ENCODE results near the gene POLR1A.

POLR1A gene

DNA sequence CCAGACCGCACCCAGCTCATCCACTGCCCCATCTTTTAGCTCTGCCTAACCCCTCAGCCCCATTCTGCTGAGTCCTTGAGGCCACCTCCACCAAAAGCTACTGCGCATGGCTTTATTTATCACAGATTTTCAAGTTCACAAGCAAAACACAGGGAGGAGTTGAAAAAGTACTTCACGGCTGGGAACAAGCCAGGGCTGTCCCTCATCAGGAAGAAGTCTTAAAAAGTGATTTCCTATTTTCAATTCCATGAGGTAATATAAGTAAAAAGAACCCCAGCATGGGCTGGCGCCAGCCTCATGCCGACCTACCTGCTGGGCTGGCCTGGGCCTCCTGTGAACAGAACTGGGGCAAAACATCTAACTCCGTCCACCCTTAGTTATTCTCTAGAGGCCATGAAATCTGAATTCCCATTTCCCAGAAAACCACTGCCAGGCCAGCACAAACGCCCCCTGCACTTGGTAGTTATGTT lies 69.0 kb downstream of the POLR1A start:
- DNase-seq (ENCODE audit: low spot score) (no peak), ATAC-seq (ENCODE audit: low read depth) (no peak; the same call in 2 of the 3 replicates)
- peaks cover 6% of the 10 kb centered on the region for H3K4me1 ChIP-seq (ENCODE audit: insufficient read depth, poor library complexity, severe bottlenecking)
- H3K27ac ChIP-seq (ENCODE audit: poor library complexity, severe bottlenecking) = no peak overlapping the region
- no peaks in the 10 kb centered on the region for H3K9me3 ChIP-seq (ENCODE audit: severe bottlenecking)
- no peak overlapping the region for H3K4me3 ChIP-seq (ENCODE audit: severe bottlenecking)
- TF ChIP-seq, protein P1, sequence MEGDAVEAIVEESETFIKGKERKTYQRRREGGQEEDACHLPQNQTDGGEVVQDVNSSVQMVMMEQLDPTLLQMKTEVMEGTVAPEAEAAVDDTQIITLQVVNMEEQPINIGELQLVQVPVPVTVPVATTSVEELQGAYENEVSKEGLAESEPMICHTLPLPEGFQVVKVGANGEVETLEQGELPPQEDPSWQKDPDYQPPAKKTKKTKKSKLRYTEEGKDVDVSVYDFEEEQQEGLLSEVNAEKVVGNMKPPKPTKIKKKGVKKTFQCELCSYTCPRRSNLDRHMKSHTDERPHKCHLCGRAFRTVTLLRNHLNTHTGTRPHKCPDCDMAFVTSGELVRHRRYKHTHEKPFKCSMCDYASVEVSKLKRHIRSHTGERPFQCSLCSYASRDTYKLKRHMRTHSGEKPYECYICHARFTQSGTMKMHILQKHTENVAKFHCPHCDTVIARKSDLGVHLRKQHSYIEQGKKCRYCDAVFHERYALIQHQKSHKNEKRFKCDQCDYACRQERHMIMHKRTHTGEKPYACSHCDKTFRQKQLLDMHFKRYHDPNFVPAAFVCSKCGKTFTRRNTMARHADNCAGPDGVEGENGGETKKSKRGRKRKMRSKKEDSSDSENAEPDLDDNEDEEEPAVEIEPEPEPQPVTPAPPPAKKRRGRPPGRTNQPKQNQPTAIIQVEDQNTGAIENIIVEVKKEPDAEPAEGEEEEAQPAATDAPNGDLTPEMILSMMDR (IDR thresholded peaks at IDR 0.05; ENCODE audit: poor library complexity, severe bottlenecking) = no peak
- peaks cover 80% of the 10 kb centered on the region for H3K36me3 ChIP-seq (ENCODE audit: low read depth)
- H3K27me3 ChIP-seq (ENCODE audit: insufficient read depth, poor library complexity, severe bottlenecking) = no peaks in the 10 kb centered on the region

GRCh38 chr2:86035883-86036668 lies 69.6 kb downstream of the POLR1A start:
- Histone ChIP-seq H3K9me3 (ENCODE audit: severe bottlenecking) (no peaks in the 10 kb centered on the region), H3K27me3 (ENCODE audit: insufficient read depth, poor library complexity, severe bottlenecking) (no peaks in the 10 kb centered on the region), H3K4me3 (ENCODE audit: severe bottlenecking) (no peak overlapping the region), H3K4me1 (ENCODE audit: insufficient read depth, poor library complexity, severe bottlenecking) (peaks cover 6% of the 10 kb centered on the region), H3K27ac (ENCODE audit: poor library complexity, severe bottlenecking) (no peak overlapping the region), H3K36me3 (ENCODE audit: low read depth) (peaks cover 76% of the 10 kb centered on the region)
- DNase-seq (ENCODE audit: low spot score) (no peak), ATAC-seq (ENCODE audit: low read depth) (peak; percentile 68)
- TF ChIP-seq, protein P1 (IDR thresholded peaks at IDR 0.05; ENCODE audit: poor library complexity, severe bottlenecking) = no peak

DNA sequence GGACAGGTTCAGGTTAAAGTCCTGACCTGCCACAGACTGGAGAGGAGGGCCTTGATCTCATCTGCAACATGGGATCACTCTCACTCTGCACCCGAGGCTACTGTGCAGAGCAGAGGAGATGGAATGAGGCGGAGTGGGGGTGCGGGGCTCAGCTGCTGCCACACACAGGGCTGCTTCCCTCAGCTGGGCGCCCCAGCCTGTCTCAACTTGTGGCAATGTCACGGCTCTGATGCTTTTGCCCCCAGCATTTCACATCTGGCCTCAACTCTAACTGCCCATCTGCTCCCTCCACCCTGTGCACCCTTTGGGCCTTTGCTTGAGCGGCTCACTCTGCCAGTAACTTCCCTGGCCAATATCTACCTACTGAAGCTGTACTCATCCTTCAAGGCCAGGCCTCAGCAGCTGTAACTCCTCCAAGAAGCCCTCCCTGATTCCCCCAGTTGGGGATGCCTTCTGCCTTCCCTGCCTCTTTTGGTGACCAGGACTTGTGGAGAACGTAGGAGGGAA lies 70.3 kb downstream of the POLR1A start:
- H3K27me3 ChIP-seq (ENCODE audit: insufficient read depth, poor library complexity, severe bottlenecking) = no peaks in the 10 kb centered on the region
- no peak overlapping the region for H3K27ac ChIP-seq (ENCODE audit: poor library complexity, severe bottlenecking)
- H3K4me3 ChIP-seq (ENCODE audit: severe bottlenecking) = no peak overlapping the region
- DNase-seq (ENCODE audit: low spot score) (no peak), ATAC-seq (ENCODE audit: low read depth) (no peak)
- peaks cover 6% of the 10 kb centered on the region for H3K4me1 ChIP-seq (ENCODE audit: insufficient read depth, poor library complexity, severe bottlenecking)
- TF ChIP-seq, protein P1 (IDR thresholded peaks at IDR 0.05; ENCODE audit: poor library complexity, severe bottlenecking) = no peak
- H3K9me3 ChIP-seq (ENCODE audit: severe bottlenecking) = no peaks in the 10 kb centered on the region
- peaks cover 77% of the 10 kb centered on the region for H3K36me3 ChIP-seq (ENCODE audit: low read depth)

GRCh38 chr2:86033751-86034692 lies 71.7 kb downstream of the POLR1A start:
- no peak overlapping the region for H3K27ac ChIP-seq (ENCODE audit: poor library complexity, severe bottlenecking)
- DNase-seq (ENCODE audit: low spot score) = no peak
- peaks cover 6% of the 10 kb centered on the region for H3K4me1 ChIP-seq (ENCODE audit: insufficient read depth, poor library complexity, severe bottlenecking)
- H3K36me3 ChIP-seq (ENCODE audit: low read depth) = peaks cover 79% of the 10 kb centered on the region
- H3K27me3 ChIP-seq (ENCODE audit: insufficient read depth, poor library complexity, severe bottlenecking) = no peaks in the 10 kb centered on the region
- no peaks in the 10 kb centered on the region for H3K9me3 ChIP-seq (ENCODE audit: severe bottlenecking)
- no peak for ATAC-seq (ENCODE audit: low read depth)
- TF ChIP-seq, protein P1 (IDR thresholded peaks at IDR 0.05; ENCODE audit: poor library complexity, severe bottlenecking) = no peak
- no peak overlapping the region for H3K4me3 ChIP-seq (ENCODE audit: severe bottlenecking)
